Motor neuron (in vitro differentiated cells): ENCODE results near the gene EXOC4. TPM values are rescaled to one million over a fixed set of nuclear protein-coding genes. Genes with fewer than 3 reads are reported as not detected.
A peak's percentile ranks its signal among the peaks of the same experiment; 100 is the strongest.

ENCODE experiments used
- ATAC-seq, 8 experiments: fragments of 200-7000 bp; cut with Tn5 transposase; replicated peaks in 6 of 8; 2 replicates each; pipeline ENCODE4 v1.8.0; 2021; ENCODE audit warnings: mild to moderate bottlenecking in 8 of 8, moderate library complexity in 8 of 8
- H3K27ac ChIP-seq, 2 donors: fragments of 250-450 bp; sonication (Bioruptor Pico); 2 replicates each; pipeline ENCODE4 v1.9.0; 2021; ENCODE audit warnings: antibody characterized with exemption in 2 of 2, mild to moderate bottlenecking in 2 of 2, moderate library complexity in 1 of 2
- H3K4me1 ChIP-seq, 2 donors: fragments of 250-450 bp; sonication (Bioruptor Pico); replicated peaks in 1 of 2; 2 replicates each; pipeline ENCODE4 v1.6.1; 2021; ENCODE audit warnings: antibody characterized with exemption in 2 of 2, mild to moderate bottlenecking in 2 of 2, moderate library complexity in 1 of 2
- H3K4me3 ChIP-seq, 5 donors: fragments of 250-450 bp; sonication (Bioruptor Pico); 2 replicates each; pipeline ENCODE4 v1.9.0; 2021; ENCODE audit warnings: antibody characterized with exemption in 5 of 5, mild to moderate bottlenecking in 5 of 5, moderate library complexity in 4 of 5
- WGBS, 10 experiments: fragments of 450-650 bp; shearing (Covaris generic); methylation state at CpG; one replicate each; pipeline ENCODE4 v1.0.0; 2022; 5-methylcytosine and 5-hydroxymethylcytosine counted together
- in situ Hi-C, 9 experiments: fragments of 400-800 bp; cut with MboI; loops; one replicate each; pipeline ENCODE4 v1.15.0; 2021; ENCODE audit warnings: low sequenced_read_pairs in 9 of 9, low pct_unique_long_range_greater_than_20kb in 2 of 9; ENCODE audit not compliant: unreplicated experiment in 9 of 9
- total RNA-seq, 8 experiments: library from RNA; unstranded; fragments of 300-600 nt; gene quantifications; 2 replicates each; pipeline versions ENCODE4 v1.2.3 to v1.2.4, GENCODE V29; 2022

The EXOC4 gene
- total RNA-seq, 8 experiments from 2014 or later = 47.7 to 103 (median 60.2) TPM

DNA sequence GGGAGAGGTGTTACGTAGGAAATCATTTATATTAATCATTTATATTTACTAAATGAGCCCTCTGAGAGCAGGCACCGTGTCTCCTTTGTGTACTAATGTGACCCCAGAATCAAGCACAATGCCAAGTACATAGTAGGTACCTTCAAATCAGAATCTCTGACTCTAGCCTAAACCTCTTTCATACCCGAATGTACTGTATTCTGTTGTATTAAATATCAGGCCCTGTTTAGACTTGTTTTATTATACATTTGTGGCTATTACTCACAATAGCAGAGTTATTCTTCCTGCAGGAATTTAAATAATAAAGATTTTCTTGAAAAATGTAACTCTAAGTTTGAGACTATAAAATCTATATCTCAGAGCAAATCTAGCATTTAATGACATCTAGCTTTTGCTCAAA lies 297.3 kb downstream of the EXOC4 start:
- no peak for ATAC-seq
- Histone ChIP-seq H3K4me3 (no peak overlapping the region), H3K4me1 (peaks cover 0 to 12% of the 10 kb centered on the region in 2 donors), H3K27ac (no peak overlapping the region)
- whole genome bisulfite sequencing, 10 experiments = 71 to 100% (median 92%) methylated on average over 1 to 3 of the region's 3 CpGs; no CpG with 5 or more reads in 1 of the 10 experiments
- in situ Hi-C loops = no loop called here

DNA sequence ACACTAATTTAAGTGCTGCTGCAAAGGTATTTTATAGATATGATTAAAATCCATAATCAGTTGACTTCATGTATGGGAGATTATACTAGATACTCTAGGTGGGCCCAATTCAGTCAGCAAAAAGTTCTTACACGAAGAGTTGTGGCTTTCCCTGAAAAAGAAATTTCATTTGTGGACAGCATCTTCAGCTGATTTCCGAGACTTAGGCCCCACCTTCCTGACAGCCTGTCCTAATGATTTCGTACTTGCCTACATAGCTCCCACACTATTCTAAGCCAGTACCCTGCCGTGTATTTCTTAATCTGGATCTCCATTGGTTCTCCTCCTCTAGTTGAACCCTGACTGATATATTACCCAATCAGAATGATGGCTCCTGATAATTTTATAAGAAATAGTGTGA lies 297.9 kb downstream of the EXOC4 start:
- Histone ChIP-seq H3K27ac (no peak overlapping the region), H3K4me3 (no peak overlapping the region), H3K4me1 (peaks cover 0 to 13% of the 10 kb centered on the region in 2 donors)
- WGBS, 10 experiments = 76 to 100% (median 92%) methylated on average over 2 to 4 of the region's 4 CpGs; no CpG with 5 or more reads in 1 of the 10 experiments
- no peak for ATAC-seq
- in situ Hi-C loops = no loop called here

DNA sequence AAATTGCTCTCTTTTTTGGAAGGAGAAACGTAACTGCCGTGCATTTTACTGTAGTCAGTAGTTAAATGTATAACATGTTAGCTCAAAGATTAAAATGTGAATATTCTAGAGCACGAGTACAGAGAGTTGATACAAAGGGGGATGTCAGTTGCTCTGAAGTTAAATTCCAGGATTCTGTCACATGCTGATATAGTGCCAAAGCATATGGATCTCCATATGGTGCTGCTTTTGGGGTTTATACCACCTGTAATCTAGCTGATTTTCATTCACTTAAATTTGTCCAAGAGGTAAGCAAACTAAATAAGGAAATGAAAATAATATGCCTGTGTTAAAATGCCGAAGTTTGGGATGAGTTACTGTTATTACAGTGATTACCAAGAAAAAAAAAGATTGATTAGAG lies 298.6 kb downstream of the EXOC4 start:
- no peak for ATAC-seq
- in situ Hi-C loops = no loop called here

DNA sequence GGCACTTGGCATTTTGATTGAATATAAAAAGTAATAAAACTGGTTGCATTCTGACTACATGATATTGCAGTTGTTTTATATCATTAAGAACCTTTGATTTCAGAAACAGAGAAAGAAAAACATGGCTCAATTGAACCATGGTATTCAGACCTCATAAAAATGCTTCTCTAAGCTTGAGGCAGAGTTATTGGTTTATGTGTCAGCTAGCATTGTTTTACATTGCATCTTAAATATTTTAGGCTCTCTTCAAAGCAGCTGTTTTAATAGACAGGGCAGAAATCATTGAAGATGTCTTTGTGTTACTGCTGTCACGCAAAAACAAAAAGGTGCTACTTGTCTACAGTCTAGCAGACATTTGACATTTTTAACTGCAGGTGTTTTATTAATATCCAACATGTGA lies 299.2 kb downstream of the EXOC4 start:
- ATAC-seq = no peak
- peaks cover 0 to 19% of the 10 kb centered on the region in 2 donors for H3K4me1 ChIP-seq
- in situ Hi-C loops = no loop called here
- H3K4me3 ChIP-seq = no peak overlapping the region
- 60 to 100% (median 90%) methylated on average over 1 of the region's 1 CpG; no CpG with 5 or more reads in 3 of the 10 experiments for WGBS, 10 experiments
- no peak overlapping the region for H3K27ac ChIP-seq

More for the DNA sequence above, 298.6 kb downstream of the EXOC4 start:
- 72 to 100% (median 87%) methylated on average over 2 to 4 of the region's 4 CpGs; no CpG with 5 or more reads in 1 of the 10 experiments for WGBS, 10 experiments
- H3K4me1 ChIP-seq = peaks cover 0 to 19% of the 10 kb centered on the region in 2 donors
- no peak overlapping the region for H3K27ac ChIP-seq
- no peak overlapping the region for H3K4me3 ChIP-seq

DNA sequence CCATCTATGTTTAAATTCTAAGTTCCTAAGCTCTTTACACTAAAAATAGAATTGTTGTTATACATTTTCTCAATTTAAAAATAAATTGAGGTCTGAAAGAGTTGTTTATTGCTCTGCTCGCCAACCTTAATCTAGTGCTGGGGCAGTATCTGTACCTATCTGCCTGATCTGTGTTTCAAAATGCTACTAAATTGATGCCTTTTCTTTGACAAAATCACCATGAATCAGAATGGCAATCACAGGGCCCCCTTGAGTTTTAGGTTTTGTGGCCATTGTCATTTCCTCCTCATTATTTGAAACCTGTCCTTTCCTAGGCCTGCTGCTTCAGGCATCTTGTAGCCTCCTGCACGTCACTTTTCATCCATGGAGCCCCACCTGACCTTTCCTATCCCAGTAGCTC lies 301.5 kb downstream of the EXOC4 start:
- 93 to 100% (median 100%) methylated on average over 1 to 2 of the region's 2 CpGs; no CpG with 5 or more reads in 1 of the 10 experiments for WGBS, 10 experiments
- in situ Hi-C loops = no loop called here
- Histone ChIP-seq H3K4me3 (no peak overlapping the region), H3K4me1 (peaks cover 0 to 19% of the 10 kb centered on the region in 2 donors), H3K27ac (no peak overlapping the region)
- no peak for ATAC-seq

DNA sequence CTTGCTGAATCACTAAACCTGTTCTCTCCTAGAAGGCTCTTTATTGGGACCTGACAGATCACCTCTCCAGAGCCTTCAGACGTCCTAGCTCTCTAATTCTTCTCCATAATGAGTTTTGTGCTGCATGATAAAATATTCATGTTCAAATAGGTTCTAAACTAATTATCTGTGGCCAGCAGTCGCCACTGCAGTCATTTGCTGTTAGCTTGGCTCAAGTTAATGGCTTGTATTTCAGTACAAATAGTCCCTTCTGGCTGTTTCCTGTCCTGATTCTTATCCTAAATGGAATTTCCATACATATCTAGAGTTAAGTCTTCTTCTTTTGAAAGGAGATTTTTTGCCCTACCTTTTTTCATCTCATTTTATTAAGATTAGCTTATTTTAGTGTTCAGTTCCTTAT lies 303.2 kb downstream of the EXOC4 start:
- in situ Hi-C loops = no loop called here
- no peak overlapping the region for H3K4me3 ChIP-seq
- ATAC-seq = peak in 1 of 8 experiments; percentile 22
- 0 to 80% (median 36%) methylated on average over 1 to 2 of the region's 2 CpGs; no CpG with 5 or more reads in 1 of the 10 experiments for WGBS, 10 experiments
- H3K27ac ChIP-seq = no peak overlapping the region
- H3K4me1 ChIP-seq = peaks cover 0 to 19% of the 10 kb centered on the region in 2 donors

DNA sequence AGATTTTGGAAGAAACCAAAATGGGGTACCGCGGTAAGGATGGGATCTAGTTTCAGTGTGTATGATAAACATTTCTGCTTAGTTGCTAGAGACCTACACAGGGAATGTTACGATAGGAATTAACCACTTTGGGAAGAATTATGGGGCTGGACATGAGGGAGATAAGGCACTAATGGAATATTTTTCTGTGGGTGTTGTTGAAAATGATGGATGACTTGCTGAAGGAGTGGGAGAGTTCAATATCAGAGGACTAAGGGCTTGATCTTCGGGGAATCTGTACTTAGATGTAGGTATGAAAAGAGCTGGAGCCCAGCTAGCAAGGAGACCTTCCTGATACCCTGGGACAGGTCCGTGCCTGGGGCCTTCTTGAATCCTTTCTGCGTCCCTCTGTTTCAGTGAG lies 303.7 kb downstream of the EXOC4 start:
- ATAC-seq = no peak
- in situ Hi-C loops = no loop called here
- WGBS, 10 experiments = 50 to 100% (median 93%) methylated on average over 1 to 6 of the region's 6 CpGs; no CpG with 5 or more reads in 2 of the 10 experiments

DNA sequence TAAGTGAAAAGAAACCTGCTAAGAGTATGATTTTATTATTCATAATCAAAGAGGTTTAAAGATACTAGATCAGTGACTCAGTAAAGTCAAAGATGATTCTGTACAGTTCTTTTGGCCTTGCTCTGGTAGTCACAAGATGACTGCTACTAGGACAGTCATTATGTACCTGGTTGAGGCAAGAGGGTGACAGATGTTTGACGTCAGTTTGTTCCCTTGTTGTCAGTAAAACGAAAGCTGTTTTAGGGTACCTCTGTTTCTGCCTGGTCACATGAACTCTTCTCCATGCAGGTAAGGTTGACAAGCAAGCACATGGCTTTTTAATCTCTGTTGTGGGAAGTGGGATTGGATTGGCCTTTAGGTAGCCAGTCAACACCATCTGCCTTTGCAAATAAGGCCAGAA lies 308.0 kb downstream of the EXOC4 start:
- in situ Hi-C loops = no loop called here
- Histone ChIP-seq H3K4me1 (peaks cover 0 to 8% of the 10 kb centered on the region in 2 donors), H3K4me3 (no peak overlapping the region), H3K27ac (no peak overlapping the region)
- 75 to 100% (median 100%) methylated on average over 1 to 2 of the region's 2 CpGs for WGBS, 10 experiments
- no peak for ATAC-seq

More for the DNA sequence above, 303.7 kb downstream of the EXOC4 start:
- Histone ChIP-seq H3K4me3 (no peak overlapping the region), H3K4me1 (peaks cover 0 to 16% of the 10 kb centered on the region in 2 donors), H3K27ac (no peak overlapping the region)

DNA sequence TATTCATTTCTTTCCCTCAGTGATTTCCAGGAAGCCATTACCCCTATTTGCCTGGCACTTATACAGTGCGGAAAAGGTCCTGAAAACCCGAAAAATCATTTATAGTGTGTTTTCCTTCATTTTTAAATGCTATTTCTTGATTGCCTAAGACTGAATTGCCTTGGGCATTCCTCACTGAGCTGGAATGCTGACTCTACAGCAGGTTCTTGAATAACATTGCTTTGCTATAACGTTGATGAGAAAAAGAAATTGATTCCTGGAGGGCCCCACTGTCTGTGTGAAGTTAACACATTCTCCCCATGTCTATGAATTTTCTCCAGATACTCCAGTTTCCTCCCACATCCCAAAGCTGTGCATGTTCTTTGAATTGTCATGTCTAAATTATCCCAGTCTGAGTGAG lies 308.5 kb downstream of the EXOC4 start:
- Histone ChIP-seq H3K4me1 (peaks cover 0 to 3% of the 10 kb centered on the region in 2 donors), H3K4me3 (no peak overlapping the region), H3K27ac (no peak overlapping the region)
- in situ Hi-C loops = no loop called here
- WGBS, 10 experiments = 67 to 100% (median 93%) methylated on average over 1 to 3 of the region's 3 CpGs; no CpG with 5 or more reads in 2 of the 10 experiments
- no peak for ATAC-seq

DNA sequence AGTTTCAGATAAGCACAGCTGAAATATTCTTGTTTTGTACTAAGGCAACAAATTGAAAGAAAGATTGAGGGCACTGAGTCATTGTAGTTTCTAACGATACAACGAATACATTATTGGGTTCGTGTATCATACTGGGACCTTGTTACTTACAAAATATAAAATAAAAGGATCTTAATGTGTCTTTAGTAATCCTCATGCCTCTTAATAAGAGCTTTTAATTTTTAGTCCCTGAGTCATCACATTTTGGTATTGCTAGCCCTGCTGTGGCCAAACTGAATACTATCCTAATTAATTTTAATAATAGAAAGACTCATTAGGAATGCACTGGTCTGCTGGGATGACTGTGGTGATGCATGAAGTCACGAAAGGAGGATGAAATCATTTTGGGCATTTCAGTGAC lies 309.7 kb downstream of the EXOC4 start:
- Histone ChIP-seq H3K27ac (no peak overlapping the region), H3K4me1 (peaks cover 0 to 2% of the 10 kb centered on the region in 2 donors), H3K4me3 (no peak overlapping the region)
- peak in 3 of 8 experiments; percentile 43 to 86 (median 49) for ATAC-seq
- 19 to 83% (median 69%) methylated on average over 1 to 4 of the region's 4 CpGs; no CpG with 5 or more reads in 2 of the 10 experiments for WGBS, 10 experiments
- in situ Hi-C loops = no loop called here

DNA sequence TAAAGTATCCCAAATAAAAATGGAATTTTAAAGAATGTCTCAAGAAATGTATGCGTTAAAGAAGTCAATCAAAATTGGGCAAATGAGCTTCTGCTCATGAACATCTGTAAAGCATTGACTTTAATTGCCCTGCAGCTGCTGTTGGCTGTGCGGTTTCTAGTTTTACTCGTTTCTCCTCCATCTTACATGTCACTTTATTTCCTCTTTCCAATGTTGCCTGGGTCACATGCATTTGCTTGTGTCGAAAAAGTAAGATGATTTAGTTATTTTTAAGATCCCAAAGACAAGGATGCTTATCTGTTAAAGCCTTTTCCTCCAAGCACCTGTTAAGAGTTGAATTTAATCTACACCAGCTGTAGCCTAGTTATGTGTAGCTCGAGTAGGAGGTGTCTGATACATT lies 310.4 kb downstream of the EXOC4 start:
- peaks cover 0 to 2% of the 10 kb centered on the region in 2 donors for H3K4me1 ChIP-seq
- WGBS, 10 experiments = 7 to 98% (median 81%) methylated on average over 2 to 5 of the region's 5 CpGs
- no peak overlapping the region for H3K27ac ChIP-seq
- H3K4me3 ChIP-seq = no peak overlapping the region
- no peak for ATAC-seq
- in situ Hi-C loops = no loop called here

DNA sequence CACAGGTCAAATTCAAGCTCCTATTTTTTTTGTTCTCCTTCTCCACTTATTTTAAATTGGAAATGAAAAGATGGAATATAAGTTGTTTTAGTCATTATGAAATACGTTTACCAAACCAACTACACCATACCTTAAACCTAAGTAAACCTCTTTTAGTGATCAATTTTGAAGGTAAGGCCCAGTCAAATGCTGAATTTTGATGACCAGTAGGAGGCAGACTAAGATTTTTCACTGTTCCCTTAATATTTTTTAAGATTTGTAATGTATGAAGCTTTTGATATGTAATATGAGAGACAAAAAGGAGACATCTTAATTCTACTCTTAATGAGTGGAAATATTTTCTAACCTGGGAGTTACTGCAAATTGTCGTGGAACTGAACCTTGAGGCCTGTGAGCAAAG lies 311.6 kb downstream of the EXOC4 start:
- 20 to 100% (median 89%) methylated on average over 1 to 2 of the region's 2 CpGs; no CpG with 5 or more reads in 2 of the 10 experiments for WGBS, 10 experiments
- H3K27ac ChIP-seq = no peak overlapping the region
- no peak overlapping the region for H3K4me3 ChIP-seq
- in situ Hi-C loops = no loop called here
- ATAC-seq = no peak
- peaks cover 0 to 2% of the 10 kb centered on the region in 2 donors for H3K4me1 ChIP-seq

DNA sequence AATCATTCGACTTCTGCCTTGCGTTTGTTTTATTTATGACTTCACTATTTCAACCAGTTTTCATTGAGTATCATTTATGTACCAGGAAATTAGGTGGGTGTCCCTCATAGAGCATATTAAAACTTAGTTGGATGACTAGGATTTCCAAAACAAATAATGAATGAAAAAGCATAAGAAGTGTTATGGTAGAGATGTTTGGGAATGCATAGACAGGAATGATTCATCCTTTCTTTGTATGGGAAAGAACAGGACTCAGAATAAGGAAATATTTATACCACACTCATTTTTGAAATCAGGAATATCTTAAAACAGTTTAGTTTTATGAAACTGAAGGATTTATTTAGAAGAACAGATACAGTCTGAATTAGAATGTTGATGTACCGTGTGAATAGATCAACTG lies 315.7 kb downstream of the EXOC4 start:
- Histone ChIP-seq H3K4me1 (no peaks in the 10 kb centered on the region), H3K4me3 (no peak overlapping the region), H3K27ac (no peak overlapping the region)
- no peak for ATAC-seq
- in situ Hi-C loops = no loop called here
- WGBS, 10 experiments = 74 to 100% (median 97%) methylated on average over 3 of the region's 3 CpGs

DNA sequence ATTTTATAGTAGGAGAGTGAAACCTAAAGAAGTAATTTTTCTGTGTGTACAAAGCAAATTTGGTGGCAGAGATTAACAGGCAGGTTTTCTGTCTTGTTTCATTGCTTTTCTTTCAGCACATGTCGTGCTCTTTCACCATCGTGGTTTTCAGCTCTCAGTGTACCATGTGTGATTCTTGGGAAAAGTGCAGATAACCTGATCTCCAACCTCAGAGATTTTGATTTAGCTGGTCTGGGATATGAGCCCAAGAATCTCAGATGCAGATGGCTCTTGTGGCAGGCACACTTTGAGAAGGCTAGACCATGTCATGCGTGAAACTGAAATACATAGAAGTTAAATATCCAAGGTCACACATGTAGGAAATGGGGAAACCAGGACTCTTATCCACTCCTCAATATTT lies 317.4 kb downstream of the EXOC4 start:
- Histone ChIP-seq H3K27ac (no peak overlapping the region), H3K4me1 (peaks cover 0 to 3% of the 10 kb centered on the region in 2 donors), H3K4me3 (no peak overlapping the region)
- in situ Hi-C loops = no loop called here
- 40 to 100% (median 89%) methylated on average over 1 to 3 of the region's 3 CpGs for WGBS, 10 experiments
- ATAC-seq = no peak
